ENCODE data around the gene CCDC24.

- no peak for TF ChIP-seq EZH2 (IDR thresholded peaks at IDR 0.05)
- no peak for TF ChIP-seq POLR2AphosphoS5 (IDR thresholded peaks at IDR 0.05; ENCODE audit: borderline replicate concordance, low read depth, low read length)
- TF ChIP-seq FOXP2 (optimal IDR thresholded peaks at IDR 0.05; ENCODE audit: control extremely low read depth, extremely low read length, insufficient read depth) = no peak
Observed at GRCh38 chr1:44002165-44002564, 10.8 kb downstream of the CCDC24 start.

All from SK-N-MC (cell line).